HEK293 (cell line): ENCODE measurements around the gene ENDOG.

ENCODE experiments used
- CTCF ChIA-PET: fragments of 350-600 bp; formaldehyde crosslinking; extraction: SDS; loops from one replicate; lab custom pipeline; 2021; ENCODE audit warnings: antibody characterized with exemption; lab: Yijun Ruan, JAX
- POLR2A ChIA-PET: fragments of 300-600 bp; formaldehyde crosslinking; extraction: SDS; loops from one replicate; lab custom pipeline; 2020; ENCODE audit warnings: antibody characterized with exemption, inconsistent platforms; lab: Yijun Ruan, JAX
- H3K27ac ChIP-seq: fragments of 200-500 bp; sonication (Bioruptor generic); 2 replicates; pipeline ENCODE4 v1.5.1; 2014; ENCODE audit warnings: low read depth, low read length, control low read depth, inconsistent platforms; ENCODE audit errors: extremely low read depth
- H3K36me3 ChIP-seq, 2 experiments: fragments of 200-500 bp in 1 of 2; sonication (Bioruptor generic) in 1 of 2; 1 replicate in 1 of 2; 2 replicates in 1 of 2; pipeline ENCODE4 v1.5.1; 2014 to 2017; ENCODE audit warnings: inconsistent platforms in 2 of 2, low read length in 2 of 2; ENCODE audit not compliant: control insufficient read depth in 2 of 2, insufficient read depth in 1 of 2
- H3K4me1 ChIP-seq: fragments of 200-500 bp; sonication (Bioruptor generic); 2 replicates; pipeline ENCODE4 v1.5.1; 2014; ENCODE audit warnings: mild to moderate bottlenecking, low read length, inconsistent platforms; ENCODE audit not compliant: control insufficient read depth, insufficient read depth
- H3K4me3 ChIP-seq: 2 replicates; pipeline ENCODE4 v1.5.1; 2011; ENCODE audit warnings: low read depth, mild to moderate bottlenecking, control low read depth, low read length, moderate library complexity
- H3K9me3 ChIP-seq: fragments of 200-500 bp; sonication (Bioruptor generic); 2 replicates; pipeline ENCODE4 v1.5.1; 2014; ENCODE audit warnings: low read depth, low read length, inconsistent platforms; ENCODE audit not compliant: control insufficient read depth, insufficient read depth
- BCL11B ChIP-seq: fragments of 450-650 bp; formaldehyde crosslinking; IDR thresholded peaks from 2 replicates; pipeline ENCODE4 v1.5.1; 2016; ENCODE audit warnings: low read depth, missing biosample characterization, missing genetic modification characterization
- KLF16 ChIP-seq: fragments of 450-650 bp; formaldehyde crosslinking; IDR thresholded peaks from 2 replicates; pipeline ENCODE4 v1.5.1; 2017; ENCODE audit warnings: missing biosample characterization, missing genetic modification characterization
- ZFP41 ChIP-seq: fragments of 450-650 bp; formaldehyde crosslinking; IDR thresholded peaks from 2 replicates; pipeline ENCODE4 v1.5.1; 2016; ENCODE audit warnings: missing biosample characterization, missing genetic modification characterization, borderline replicate concordance
- ZIC2 ChIP-seq: fragments of 450-650 bp; formaldehyde crosslinking; IDR thresholded peaks from 2 replicates; pipeline ENCODE4 v1.5.1; 2016; ENCODE audit warnings: missing biosample characterization, missing genetic modification characterization
- ZNF132 ChIP-seq: fragments of 450-650 bp; formaldehyde crosslinking; IDR thresholded peaks from 2 replicates; pipeline ENCODE4 v1.5.1; 2017; ENCODE audit warnings: missing biosample characterization, missing genetic modification characterization, borderline replicate concordance
- ZNF133 ChIP-seq: fragments of 450-650 bp; formaldehyde crosslinking; IDR thresholded peaks from 2 replicates; pipeline ENCODE4 v1.5.1; 2016; ENCODE audit warnings: missing biosample characterization, missing genetic modification characterization
- ZNF140 ChIP-seq: fragments of 450-650 bp; formaldehyde crosslinking; IDR thresholded peaks from 2 replicates; pipeline ENCODE4 v1.5.1; 2016; ENCODE audit warnings: missing biosample characterization, missing genetic modification characterization
- ZNF146 ChIP-seq: fragments of 450-650 bp; formaldehyde crosslinking; IDR thresholded peaks from 2 replicates; pipeline ENCODE4 v1.5.1; 2016; ENCODE audit warnings: missing biosample characterization, missing genetic modification characterization
- ZNF202 ChIP-seq: fragments of 450-650 bp; formaldehyde crosslinking; IDR thresholded peaks from 2 replicates; pipeline ENCODE4 v1.5.1; 2016; ENCODE audit warnings: missing biosample characterization, missing genetic modification characterization, borderline replicate concordance
- ZNF311 ChIP-seq: fragments of 450-650 bp; formaldehyde crosslinking; IDR thresholded peaks from 2 replicates; pipeline ENCODE4 v1.5.1; 2017; ENCODE audit warnings: missing biosample characterization, missing genetic modification characterization, borderline replicate concordance
- ZNF350 ChIP-seq: fragments of 450-650 bp; formaldehyde crosslinking; IDR thresholded peaks from 2 replicates; pipeline ENCODE4 v1.5.0; 2017; ENCODE audit warnings: missing biosample characterization, mild to moderate bottlenecking, missing genetic modification characterization
- ZNF423 ChIP-seq: fragments of 450-650 bp; formaldehyde crosslinking; IDR thresholded peaks from 2 replicates; pipeline ENCODE4 v1.5.1; 2016; ENCODE audit warnings: missing biosample characterization, missing genetic modification characterization
- ZNF548 ChIP-seq: fragments of 450-650 bp; formaldehyde crosslinking; IDR thresholded peaks from 2 replicates; pipeline ENCODE4 v1.5.1; 2016; ENCODE audit warnings: missing biosample characterization, missing genetic modification characterization
- ZNF792 ChIP-seq: fragments of 450-650 bp; formaldehyde crosslinking; IDR thresholded peaks from 2 replicates; pipeline ENCODE4 v1.5.1; 2016; ENCODE audit warnings: missing biosample characterization, missing genetic modification characterization
- ZSCAN23 ChIP-seq: fragments of 450-650 bp; formaldehyde crosslinking; IDR thresholded peaks from 2 replicates; pipeline ENCODE4 v1.5.1; 2016; ENCODE audit warnings: missing biosample characterization, missing genetic modification characterization
- TF ChIP-seq, protein P1 (sequence below): fragments of 450-650 bp; formaldehyde crosslinking; IDR thresholded peaks from 2 replicates; pipeline ENCODE4; 2016; ENCODE audit warnings: missing biosample characterization, missing genetic modification characterization
- TF ChIP-seq, protein P2 (sequence below): fragments of 450-650 bp; formaldehyde crosslinking; IDR thresholded peaks from 2 replicates; pipeline ENCODE4 v1.5.1; 2016; ENCODE audit warnings: missing biosample characterization, missing genetic modification characterization
- TF ChIP-seq, protein P3 (sequence below): fragments of 450-650 bp; formaldehyde crosslinking; IDR thresholded peaks from 2 replicates; pipeline ENCODE4 v1.5.1; 2016; ENCODE audit warnings: missing biosample characterization, missing genetic modification characterization
- TF ChIP-seq, protein P4 (sequence below): fragments of 450-650 bp; formaldehyde crosslinking; IDR thresholded peaks from 2 replicates; pipeline ENCODE4 v1.5.1; 2016; ENCODE audit warnings: missing biosample characterization, missing genetic modification characterization, borderline replicate concordance
- TF ChIP-seq, protein P5 (sequence below): fragments of 450-650 bp; formaldehyde crosslinking; IDR thresholded peaks from 2 replicates; pipeline ENCODE4 v1.5.1; 2016; ENCODE audit warnings: missing biosample characterization, missing genetic modification characterization
- TF ChIP-seq, protein P6 (sequence below): fragments of 450-650 bp; IDR thresholded peaks from 2 replicates; pipeline ENCODE4 v1.5.1; 2018; ENCODE audit warnings: missing biosample characterization, mild to moderate bottlenecking, missing genetic modification characterization

The ENDOG gene

DNA sequence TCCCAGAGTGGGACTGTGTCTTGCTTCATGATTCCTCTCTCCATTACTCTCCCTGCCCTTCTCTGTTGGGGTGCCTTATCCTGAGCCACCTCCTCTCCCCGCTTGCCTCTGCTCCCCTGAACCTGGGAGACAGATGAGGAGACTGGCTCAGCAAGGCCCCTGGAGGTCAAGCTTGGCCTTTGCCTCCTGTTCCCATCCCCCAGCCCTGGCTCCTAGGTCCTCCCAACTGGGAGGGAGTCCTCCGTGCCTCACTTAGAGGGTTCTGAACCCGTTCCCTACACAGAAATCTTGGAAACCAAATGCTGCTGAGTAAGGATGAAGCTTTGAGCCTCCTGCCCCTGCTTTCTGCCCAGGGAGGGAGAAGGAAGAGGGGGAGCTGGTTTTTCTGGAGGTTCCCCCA lies 9.8 kb upstream of the ENDOG start:
- peaks cover 0 to 54% of the 10 kb centered on the region in 2 experiments; a peak in 2 of 3 replicates for H3K36me3 ChIP-seq

DNA sequence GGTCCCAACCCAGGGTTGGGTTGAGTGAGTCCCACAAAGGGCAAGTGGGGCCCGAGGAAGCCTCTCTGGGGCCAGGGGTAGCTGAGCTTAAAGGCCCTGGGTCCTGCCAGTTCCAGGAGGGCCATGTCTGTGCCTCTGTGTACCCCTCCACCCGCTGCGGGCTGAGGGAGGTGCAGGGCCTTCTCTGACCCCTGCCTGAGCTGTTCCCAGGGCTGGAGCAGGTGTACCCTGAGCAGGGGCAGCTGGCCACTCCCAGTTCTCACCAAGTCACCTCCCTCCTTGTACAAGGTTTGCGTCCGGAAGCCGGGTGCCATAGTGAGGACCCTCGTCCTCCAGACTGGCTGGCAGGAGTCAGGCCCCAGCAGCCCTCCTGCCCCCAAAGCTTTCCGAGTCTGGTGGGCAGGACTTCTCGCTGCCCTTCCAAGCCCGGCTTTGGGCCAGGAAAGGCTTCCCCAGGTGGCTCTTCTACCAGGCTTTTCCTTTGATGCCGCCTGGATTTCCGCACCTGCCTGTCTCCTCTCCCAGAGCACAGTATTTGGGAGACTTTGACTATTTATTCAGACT lies 9.2 kb upstream of the ENDOG start:
- Histone ChIP-seq H3K36me3 (peaks cover 0 to 48% of the 10 kb centered on the region in 2 experiments; a peak in 2 of 3 replicates), H3K4me3 (no peak overlapping the region), H3K27ac (no peak overlapping the region), H3K4me1 (no peaks in the 10 kb centered on the region), H3K9me3 (no peaks in the 10 kb centered on the region)
- no peak for TF ChIP-seq KLF16
- no peak for TF ChIP-seq ZNF140 (tag by site-specific recombination)
- TF ChIP-seq, protein P1, sequence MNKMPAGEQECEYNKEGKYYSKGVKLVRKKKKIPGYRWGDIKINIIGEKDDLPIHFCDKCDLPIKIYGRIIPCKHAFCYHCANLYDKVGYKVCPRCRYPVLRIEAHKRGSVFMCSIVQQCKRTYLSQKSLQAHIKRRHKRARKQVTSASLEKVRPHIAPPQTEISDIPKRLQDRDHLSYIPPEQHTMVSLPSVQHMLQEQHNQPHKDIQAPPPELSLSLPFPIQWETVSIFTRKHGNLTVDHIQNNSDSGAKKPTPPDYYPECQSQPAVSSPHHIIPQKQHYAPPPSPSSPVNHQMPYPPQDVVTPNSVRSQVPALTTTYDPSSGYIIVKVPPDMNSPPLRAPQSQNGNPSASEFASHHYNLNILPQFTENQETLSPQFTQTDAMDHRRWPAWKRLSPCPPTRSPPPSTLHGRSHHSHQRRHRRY (tag by site-specific recombination) = no peak
- TF ChIP-seq ZSCAN23 (tag by site-specific recombination) = no peak
- TF ChIP-seq, protein P2, sequence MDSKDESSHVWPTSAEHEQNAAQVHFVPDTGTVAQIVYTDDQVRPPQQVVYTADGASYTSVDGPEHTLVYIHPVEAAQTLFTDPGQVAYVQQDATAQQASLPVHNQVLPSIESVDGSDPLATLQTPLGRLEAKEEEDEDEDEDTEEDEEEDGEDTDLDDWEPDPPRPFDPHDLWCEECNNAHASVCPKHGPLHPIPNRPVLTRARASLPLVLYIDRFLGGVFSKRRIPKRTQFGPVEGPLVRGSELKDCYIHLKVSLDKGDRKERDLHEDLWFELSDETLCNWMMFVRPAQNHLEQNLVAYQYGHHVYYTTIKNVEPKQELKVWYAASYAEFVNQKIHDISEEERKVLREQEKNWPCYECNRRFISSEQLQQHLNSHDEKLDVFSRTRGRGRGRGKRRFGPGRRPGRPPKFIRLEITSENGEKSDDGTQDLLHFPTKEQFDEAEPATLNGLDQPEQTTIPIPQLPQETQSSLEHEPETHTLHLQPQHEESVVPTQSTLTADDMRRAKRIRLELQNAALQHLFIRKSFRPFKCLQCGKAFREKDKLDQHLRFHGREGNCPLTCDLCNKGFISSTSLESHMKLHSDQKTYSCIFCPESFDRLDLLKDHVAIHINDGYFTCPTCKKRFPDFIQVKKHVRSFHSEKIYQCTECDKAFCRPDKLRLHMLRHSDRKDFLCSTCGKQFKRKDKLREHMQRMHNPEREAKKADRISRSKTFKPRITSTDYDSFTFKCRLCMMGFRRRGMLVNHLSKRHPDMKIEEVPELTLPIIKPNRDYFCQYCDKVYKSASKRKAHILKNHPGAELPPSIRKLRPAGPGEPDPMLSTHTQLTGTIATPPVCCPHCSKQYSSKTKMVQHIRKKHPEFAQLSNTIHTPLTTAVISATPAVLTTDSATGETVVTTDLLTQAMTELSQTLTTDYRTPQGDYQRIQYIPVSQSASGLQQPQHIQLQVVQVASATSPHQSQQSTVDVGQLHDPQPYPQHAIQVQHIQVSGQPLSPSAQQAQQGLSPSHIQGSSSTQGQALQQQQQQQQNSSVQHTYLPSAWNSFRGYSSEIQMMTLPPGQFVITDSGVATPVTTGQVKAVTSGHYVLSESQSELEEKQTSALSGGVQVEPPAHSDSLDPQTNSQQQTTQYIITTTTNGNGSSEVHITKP (tag by site-specific recombination) = no peak
- TF ChIP-seq ZNF311 = no peak
- TF ChIP-seq, protein P3, sequence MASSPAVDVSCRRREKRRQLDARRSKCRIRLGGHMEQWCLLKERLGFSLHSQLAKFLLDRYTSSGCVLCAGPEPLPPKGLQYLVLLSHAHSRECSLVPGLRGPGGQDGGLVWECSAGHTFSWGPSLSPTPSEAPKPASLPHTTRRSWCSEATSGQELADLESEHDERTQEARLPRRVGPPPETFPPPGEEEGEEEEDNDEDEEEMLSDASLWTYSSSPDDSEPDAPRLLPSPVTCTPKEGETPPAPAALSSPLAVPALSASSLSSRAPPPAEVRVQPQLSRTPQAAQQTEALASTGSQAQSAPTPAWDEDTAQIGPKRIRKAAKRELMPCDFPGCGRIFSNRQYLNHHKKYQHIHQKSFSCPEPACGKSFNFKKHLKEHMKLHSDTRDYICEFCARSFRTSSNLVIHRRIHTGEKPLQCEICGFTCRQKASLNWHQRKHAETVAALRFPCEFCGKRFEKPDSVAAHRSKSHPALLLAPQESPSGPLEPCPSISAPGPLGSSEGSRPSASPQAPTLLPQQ = no peak
- TF ChIP-seq ZNF350 (tag by site-specific recombination) = no peak
- TF ChIP-seq ZNF792 (tag by site-specific recombination) = no peak
- no peak for TF ChIP-seq ZFP41 (tag by site-specific recombination)
- no peak for TF ChIP-seq ZNF548
- TF ChIP-seq, protein P4, sequence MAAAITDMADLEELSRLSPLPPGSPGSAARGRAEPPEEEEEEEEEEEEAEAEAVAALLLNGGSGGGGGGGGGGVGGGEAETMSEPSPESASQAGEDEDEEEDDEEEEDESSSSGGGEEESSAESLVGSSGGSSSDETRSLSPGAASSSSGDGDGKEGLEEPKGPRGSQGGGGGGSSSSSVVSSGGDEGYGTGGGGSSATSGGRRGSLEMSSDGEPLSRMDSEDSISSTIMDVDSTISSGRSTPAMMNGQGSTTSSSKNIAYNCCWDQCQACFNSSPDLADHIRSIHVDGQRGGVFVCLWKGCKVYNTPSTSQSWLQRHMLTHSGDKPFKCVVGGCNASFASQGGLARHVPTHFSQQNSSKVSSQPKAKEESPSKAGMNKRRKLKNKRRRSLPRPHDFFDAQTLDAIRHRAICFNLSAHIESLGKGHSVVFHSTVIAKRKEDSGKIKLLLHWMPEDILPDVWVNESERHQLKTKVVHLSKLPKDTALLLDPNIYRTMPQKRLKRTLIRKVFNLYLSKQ (tag by site-specific recombination) = no peak
- ChIA-PET CTCF (interaction anchor here (0.7 to 1.7 kb wide), 3 partner anchors 19 to 76 kb away, joined by 3 to 5 read pairs (median 4); no protein-coding TSS in a partner anchor), POLR2A (interaction anchor here (1.3 to 2.9 kb wide), 2 partner anchors 9 to 21 kb away, joined by 3 to 12 read pairs; partner anchors contain the start of genes ENDOG and SPOUT1)

More for the DNA sequence above, 9.8 kb upstream of the ENDOG start:
- Histone ChIP-seq H3K4me1 (no peaks in the 10 kb centered on the region), H3K4me3 (no peak overlapping the region), H3K27ac (no peak overlapping the region), H3K9me3 (no peaks in the 10 kb centered on the region)
- CTCF ChIA-PET = interaction anchor here (0.7 kb wide), 1 partner anchor 75 kb away, joined by 4 read pairs; no protein-coding TSS in a partner anchor
- TF ChIP-seq ZNF792 (tag by site-specific recombination) (no peak), ZNF133 (tag by site-specific recombination) (no peak), ZNF202 (tag by site-specific recombination) (no peak), ZNF548 (no peak), ZIC2 (tag by site-specific recombination) (no peak), ZNF132 (tag by site-specific recombination) (no peak), ZNF146 (tag by site-specific recombination) (no peak), BCL11B (tag by site-specific recombination) (no peak), ZNF423 (no peak)
- TF ChIP-seq, protein P5, sequence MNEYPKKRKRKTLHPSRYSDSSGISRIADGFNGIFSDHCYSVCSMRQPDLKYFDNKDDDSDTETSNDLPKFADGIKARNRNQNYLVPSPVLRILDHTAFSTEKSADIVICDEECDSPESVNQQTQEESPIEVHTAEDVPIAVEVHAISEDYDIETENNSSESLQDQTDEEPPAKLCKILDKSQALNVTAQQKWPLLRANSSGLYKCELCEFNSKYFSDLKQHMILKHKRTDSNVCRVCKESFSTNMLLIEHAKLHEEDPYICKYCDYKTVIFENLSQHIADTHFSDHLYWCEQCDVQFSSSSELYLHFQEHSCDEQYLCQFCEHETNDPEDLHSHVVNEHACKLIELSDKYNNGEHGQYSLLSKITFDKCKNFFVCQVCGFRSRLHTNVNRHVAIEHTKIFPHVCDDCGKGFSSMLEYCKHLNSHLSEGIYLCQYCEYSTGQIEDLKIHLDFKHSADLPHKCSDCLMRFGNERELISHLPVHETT (tag by site-specific recombination) = no peak
- TF ChIP-seq, protein P6, sequence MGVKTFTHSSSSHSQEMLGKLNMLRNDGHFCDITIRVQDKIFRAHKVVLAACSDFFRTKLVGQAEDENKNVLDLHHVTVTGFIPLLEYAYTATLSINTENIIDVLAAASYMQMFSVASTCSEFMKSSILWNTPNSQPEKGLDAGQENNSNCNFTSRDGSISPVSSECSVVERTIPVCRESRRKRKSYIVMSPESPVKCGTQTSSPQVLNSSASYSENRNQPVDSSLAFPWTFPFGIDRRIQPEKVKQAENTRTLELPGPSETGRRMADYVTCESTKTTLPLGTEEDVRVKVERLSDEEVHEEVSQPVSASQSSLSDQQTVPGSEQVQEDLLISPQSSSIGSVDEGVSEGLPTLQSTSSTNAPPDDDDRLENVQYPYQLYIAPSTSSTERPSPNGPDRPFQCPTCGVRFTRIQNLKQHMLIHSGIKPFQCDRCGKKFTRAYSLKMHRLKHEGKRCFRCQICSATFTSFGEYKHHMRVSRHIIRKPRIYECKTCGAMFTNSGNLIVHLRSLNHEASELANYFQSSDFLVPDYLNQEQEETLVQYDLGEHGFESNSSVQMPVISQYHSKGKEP (tag by site-specific recombination) = no peak
- POLR2A ChIA-PET = interaction anchor here (1.3 to 2.9 kb wide), 2 partner anchors 10 to 21 kb away, joined by 3 to 12 read pairs; partner anchors contain the start of genes ENDOG and SPOUT1
